Measurements from ENCODE around the gene MAVS.
"Not testable (repeated sequence)": the region's sequence is repeated elsewhere in the genome, so short reads cannot be mapped to it uniquely, and the experiment has no call there.

MAVS gene

DNA sequence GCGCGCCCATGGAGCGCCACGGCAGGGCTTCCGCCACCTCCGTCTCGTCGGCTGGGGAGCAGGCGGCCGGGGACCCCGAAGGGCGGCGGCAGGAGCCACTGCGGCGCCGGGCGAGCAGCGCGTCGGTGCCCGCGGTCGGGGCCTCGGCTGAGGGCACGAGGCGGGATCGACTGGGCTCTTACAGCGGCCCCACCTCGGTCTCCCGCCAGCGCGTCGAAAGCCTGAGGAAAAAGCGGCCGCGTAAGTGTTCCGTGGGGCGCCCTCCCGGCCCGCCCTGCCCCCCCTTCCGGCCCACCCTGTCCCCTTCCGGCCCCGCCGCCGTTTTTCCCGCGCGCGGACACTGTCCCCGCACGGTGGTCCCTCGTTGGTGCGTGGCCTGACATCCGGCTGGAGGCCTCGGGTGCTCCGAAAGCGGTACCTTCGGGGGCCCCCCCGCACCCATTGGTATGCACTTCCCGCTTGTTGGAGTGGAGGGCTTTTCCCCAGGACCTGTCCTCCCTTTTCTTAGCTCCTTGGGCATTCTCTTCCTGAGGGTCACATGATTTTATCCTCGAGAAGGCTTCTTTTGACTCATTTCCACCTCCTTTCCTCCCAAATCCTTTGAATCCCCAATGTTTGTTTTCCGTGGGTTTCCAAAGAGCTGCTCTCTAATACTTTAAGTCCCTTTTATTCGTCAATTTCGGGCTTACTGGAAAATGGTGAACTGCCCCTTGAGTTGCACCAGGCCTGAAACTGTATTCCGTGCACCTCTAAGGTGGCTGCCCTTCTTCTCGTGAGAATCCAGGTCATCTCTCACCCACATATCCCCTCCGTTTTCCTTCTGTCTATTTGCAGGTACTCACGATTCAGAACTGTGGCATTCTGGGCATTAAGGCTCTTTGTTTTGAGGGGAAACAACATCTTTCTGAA lies 43.1 kb downstream of the MAVS start:
- peak; percentile 36 for DNase-seq

DNA sequence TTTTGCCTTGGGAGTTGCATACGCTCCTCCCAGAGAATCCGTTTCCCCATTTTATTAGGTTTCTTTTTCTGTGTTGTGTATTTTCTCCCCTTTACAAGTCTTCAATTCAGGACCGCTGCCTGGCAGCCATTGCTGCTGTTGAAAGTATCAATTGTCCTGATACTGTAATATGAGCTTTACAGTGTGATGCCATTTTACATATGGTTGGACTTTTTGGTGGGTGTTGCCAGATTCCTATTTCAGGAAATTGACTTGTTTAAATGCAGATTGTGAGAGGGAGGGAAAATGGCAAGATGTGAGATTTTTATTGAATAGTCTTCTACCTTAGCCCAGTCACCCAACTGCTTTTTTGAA lies 43.7 kb downstream of the MAVS start:
- DNase-seq: no peak

DNA sequence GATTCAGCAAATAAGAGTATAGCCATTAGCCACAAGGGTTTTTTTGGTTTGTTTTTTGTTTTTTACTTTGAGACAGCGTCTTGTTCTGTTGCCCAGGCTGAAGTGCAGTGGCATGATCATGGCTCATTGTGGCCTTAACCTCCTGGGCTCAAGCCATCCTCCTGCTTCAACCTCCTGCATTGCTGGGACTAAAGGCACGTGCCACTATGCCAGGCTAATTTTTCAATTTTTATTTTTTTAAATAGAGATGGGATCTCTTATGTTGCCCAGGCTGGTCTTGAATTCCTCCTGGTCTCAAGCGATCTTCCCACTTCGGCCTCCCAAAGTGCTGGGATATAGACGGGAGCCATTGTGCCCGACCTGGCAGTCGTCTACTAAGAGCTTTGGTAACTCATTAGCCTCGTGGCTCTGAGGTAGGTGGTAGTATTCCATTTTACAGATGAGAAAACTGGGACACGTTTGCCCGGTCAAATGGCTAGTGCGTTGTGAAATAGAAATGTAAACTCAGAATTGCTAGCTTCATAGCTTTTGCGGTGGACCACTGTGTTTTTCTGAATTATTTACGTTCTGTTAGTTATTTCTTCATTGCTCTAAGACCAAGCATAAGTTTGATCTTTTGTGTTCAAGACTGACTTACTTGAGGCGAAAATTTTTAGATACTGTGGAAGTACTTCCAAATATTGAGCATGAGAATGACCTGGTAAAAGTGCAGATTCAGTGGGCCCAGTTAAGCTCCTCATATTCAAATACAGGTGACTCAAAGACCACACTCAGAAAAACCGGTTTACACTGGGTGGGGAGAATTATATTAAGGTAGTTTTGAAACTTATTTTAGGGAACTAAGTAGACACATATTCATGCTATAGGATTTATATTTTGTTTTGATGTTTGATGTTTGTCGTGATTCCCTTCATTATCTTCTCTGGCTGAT lies 44.6 kb downstream of the MAVS start:
- no peak for DNase-seq

DNA sequence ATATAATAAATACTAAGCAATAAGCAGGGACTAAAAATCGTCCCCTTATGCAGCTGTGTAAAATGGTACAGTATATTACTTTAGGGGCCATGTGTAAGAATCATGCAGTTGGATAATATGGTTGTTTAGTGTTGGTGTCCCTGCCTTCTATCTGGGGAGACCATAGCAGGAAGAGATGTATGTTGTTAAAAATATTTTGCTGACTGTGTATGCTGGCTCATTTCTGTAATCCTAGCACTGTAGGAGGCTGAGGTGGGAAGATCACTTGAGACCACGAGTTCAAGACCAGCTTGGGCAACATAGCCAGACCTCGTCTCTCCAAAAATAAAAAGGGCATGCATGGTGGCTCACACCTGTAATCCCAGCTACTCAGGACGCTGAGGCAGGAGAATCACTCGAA lies 48.2 kb downstream of the MAVS start:
- DNase-seq: no peak

DNA sequence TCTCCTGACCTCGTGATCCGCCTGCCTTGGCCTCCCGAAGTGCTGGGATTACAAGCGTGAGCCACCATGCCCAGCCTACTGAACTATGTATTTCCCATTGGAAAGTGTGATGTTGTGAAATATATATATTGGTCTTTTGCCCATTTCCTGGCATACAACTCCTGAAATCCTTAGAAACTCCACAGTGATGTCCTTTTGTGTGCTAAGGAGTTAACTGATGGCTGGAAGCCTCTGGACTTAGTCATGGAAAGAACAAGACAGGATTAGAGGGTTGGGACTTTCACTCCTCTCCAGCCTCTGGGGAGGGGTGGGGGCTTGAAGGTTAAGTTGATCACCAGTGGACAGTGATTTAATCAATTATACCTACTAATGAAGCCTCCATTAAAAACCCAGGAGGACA lies 49.7 kb downstream of the MAVS start:
- no peak for DNase-seq

DNA sequence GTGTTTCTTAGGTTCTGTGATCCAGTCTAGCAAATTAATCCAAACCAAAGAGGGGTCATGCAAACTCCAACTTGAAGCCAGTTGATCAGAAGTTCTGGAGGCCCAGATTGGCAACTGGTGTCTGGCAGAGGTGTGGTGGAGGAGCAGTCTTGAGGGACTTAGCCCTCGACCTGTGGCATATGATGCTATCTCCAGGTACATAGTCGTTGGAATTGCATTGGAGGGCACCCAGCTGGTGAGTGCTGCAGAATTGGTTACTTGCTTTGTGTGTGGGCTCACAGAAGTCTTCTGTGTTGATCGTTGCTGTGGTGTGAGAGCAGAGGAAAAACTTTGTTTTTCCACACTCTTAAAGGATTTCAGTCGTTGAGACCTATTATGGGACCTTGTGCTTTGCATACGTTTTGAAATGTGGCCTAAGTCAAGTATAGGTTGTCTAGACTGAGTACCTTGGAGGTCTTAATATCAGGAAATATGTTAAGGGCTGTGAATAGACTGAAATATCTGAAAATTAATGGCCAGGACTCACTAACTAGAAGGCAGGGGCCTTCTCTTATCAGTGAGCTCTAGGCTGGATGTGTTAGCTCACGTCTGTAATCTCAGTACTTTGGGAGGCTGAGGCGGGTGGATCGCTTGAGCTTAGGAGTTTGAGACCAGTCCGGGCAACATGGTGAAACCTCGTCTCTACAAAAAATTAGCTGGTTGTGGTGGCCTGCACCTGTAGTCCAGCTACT lies 50.4 kb downstream of the MAVS start:
- no peak for DNase-seq

DNA sequence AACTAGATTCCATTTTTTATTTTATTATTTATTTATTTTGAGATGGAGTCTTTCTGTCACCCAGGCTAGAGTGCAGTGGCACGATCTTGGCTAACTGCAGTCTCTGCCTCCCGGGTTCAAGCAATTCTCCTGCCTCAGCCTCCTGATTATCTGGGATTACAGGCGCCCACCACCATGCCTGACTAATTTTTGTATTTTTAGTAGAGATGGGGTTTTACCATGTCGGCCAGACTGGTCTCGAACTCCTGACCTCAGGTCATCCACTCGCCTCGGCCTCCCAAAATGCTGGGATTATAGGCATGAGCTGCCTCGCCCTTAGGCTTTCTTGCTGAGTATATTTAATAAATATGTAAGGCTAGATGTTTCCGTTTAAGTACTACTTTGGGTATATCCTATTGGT lies 51.5 kb downstream of the MAVS start:
- DNase-seq: not testable (repeated sequence)

DNA sequence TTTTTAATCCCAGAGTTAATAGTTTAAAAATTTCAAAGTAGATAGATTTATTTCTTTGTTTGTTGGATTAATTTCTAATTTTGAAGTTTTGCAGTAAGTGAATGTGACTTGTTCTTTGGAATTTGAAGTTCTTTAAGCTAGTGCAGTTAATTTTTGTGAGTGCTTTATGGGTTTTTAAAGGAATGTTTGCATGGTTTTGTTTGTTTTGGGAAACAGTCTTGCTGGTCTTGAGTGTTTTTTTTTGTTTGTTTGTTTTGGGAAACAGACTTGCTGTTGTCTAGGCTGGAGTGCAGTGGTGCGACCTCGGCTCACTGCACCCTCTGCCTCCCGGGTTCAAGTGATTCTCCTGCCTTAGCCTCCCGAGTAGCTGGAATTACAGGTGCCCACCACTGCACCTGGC lies 52.0 kb downstream of the MAVS start:
- DNase-seq: no peak

DNA sequence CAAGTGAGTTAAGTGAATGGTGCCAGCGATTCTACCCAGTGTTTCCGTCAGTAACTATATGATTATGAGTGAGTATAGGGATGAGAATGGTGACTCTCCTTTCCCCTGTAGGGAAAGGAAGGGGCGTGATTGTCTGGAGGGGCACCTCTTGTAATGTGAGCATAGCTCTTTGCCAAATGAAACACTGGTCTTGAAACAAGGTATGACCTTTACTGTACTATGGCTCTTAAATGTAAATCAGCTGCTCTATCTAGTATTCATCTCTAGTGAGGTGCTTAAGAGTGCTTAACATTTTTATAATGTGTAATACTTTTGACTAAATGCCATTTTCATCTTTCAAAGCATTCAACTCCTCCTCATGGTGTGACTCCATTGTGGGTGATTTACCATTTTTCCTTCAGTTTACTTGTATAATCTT lies 53.6 kb downstream of the MAVS start:
- no peak for DNase-seq

DNA sequence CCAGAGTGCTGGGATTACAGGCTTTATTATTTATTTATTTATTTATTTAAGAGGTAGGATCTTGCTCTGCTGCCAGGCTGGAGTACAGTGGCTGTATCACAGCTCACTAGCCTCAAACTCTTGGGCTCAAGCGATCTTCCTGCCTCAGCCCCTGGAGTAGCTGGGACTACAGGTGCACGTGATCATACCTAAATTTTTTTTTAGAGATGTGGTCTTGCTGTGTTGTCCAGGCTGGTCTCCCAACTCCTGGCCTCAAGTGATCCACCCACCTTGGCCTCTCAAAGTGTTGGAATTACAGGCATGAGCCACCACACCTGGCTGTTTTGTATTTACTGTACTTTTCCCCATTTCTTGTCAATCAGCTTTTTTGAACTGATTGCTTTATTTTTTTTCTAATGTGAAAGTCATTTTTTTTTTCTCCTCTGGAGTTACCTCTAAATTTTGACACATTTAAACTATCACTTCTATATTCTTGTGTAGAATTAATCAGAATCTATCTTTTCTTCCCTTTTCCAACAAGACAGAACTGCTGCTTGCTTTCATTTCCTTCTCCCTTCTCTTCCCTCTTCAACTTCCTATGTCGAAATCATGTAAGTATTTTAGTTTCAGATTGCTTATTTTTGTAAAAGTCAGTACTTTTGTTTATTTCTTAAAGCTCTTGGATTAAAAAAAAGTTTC lies 54.5 kb downstream of the MAVS start:
- DNase-seq: no peak

DNA sequence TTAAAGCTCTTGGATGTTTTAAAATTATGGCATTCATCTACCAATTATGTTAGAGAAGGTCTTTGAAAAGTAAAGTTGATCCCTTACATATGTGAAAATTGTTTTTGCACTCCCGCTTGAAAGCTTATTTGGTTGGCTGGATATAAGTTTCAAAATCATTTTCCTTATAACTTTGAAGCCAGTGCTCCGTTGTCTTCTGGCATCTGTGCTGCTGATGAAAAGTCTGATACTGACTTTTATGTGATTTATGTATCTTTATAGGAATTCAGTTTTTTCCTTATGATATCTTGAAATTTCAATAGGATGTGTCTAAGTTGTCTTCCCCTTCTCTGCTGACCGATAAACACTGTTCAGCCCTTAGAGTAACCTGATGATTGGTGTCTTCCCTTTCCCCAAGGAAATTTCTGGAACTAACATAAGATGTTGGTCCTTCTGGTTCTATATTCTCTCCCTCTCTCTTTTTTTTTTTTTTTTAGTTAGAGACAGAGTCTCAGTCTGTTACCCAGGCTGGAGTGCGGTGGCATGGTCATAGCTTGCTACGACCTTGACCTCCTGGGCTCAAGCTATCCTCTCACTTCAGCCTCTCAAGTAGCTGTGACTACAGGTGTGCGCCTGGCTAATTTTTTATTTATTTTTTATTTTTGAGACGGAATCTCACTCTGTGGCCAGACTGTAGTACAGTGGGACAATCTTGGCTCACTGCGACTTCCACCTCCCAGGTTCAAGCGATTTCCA lies 55.2 kb downstream of the MAVS start:
- no peak for DNase-seq

DNA sequence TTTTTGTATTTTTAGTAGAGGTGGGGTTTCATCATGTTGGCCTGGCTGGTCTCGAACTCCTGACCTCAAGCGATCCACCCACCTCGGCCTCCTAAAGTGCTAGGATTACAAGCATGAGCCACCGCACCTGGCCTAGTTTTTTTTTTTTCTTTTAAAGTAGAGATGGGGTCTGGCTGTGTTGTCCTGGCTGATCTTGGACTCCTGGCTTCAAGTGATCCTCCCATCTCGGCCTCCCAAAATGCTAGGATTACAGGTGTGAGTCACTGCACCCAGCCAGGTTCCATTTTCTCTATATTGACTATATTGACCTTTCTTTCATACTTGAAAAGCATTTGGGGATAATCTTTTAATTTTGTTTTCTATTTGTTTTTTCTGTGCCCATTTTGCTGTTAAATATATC lies 55.8 kb downstream of the MAVS start:
- no peak for DNase-seq

DNA sequence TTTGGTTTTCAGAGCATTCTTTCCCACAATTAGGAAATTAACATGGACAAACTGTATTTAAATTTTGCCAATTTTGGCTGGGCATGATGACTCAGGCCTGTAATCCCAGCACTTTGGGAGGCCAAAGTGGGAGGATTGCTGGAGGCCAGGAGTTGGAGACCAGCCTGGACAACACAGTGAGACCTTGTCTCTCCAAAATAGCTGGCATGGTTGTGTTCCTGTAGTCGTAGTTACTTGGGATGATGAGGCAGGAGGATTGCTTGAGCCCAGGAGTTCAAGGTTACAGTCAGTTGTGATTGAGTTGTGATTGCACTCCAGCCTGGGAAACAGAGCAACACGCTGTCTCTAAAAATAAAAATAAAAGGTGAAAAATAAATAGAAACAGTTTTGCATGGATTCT lies 57.6 kb downstream of the MAVS start:
- DNase-seq: no peak

DNA sequence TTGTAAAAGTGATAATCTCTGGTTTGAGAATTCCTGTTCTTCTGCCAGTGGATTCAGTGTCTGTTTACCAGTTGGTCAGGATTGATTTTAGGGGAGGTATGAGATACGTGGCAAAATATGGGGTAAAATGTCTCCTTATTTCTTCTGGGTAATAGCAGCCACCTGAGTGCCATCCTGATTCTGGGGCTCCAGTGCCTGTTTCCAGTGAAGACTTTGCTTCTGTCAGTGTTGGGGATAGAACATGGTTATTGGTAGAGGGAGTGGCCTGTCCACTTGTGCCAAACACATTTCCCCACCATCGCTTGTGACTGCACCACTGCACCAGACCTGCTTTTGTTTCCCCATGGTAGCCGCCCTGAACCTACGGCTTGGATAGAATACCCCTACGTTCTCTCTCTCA lies 58.2 kb downstream of the MAVS start:
- no peak for DNase-seq

DNA sequence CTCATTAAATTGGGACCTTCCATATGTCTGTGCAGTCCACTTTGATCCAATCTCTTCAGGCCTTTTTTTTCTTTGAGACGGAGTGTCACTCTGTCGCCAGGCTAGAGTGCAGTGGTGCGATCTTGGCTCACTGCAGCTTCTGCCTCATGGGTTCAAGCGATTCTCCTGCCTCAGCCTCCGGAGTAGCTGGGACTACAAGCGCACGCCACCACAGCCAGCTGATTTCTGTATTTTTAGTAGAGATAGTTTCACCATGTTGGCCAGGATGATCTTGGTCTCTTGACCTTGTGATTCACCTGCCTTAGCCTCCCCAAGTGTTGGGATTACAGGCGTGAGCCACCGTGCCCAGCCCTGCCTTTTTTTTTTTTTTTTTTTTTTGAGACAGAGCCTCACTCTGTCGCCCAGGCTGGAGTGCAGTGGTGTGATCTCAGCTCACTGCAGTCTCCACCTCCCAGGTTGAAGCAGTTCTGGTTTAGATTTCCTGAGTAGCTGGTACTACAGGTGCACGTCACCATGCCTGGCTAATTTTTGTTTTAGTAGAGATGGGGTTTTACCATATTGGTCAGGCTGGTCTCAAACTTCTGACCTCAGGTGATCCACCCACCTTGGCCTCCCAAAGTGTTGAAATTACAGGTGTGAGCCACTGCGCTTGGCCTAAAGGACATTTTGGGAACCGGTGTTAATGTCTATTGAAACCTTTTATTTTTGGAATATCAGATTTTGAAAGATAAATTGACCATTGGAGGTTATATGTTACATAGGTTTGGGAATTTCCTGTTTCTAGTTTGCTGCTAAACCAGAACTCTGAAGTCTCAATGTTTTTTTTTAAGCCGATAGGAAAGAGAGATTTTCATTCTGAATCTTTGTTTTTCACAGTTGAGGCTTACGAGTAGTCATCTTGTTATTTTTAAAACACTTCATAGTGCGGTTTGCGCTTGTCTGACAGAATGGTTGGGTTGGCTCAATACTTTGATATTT lies 60.4 kb downstream of the MAVS start:
- peak; percentile 59 for DNase-seq

DNA sequence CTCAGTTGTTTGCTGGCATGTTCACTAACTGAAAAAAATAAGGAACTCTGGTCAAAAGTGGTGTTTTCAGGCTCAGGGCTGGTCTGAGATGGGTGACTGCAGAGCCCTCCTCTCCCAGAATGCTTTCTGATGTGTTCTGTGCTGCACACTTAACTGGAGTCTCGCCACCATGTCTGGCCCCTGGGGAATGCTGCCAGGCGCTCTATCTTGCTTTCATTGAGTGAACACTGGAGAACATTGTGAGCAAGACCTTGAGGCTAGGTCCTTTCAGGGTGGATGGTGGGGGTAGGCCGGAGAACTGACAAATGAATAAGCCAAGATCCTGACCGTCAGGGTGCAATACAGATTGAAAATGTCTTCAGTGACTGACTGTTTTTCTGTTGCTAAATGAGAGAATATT lies 62.0 kb downstream of the MAVS start:
- no peak for DNase-seq

DNA sequence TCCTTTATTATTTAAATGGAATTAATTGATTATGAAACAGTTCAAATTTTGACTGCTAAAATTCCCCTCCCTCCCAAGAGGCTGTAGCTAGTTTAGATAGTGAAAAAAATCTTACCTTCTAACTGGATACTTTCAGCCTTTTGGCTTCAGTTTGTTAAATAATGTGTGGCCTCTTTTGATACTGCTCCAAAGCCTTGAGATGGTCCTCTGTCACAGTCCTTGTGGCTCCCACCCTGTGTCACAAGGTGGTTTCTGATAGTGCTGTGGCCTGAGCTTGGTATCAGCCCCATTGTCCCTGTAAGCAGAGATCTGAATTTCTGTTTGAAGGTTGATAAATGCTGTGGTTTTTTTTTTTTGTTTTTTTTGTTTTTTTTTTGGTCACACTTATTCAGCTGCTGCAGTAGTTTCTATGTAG lies 63.3 kb downstream of the MAVS start:
- no peak for DNase-seq

DNA sequence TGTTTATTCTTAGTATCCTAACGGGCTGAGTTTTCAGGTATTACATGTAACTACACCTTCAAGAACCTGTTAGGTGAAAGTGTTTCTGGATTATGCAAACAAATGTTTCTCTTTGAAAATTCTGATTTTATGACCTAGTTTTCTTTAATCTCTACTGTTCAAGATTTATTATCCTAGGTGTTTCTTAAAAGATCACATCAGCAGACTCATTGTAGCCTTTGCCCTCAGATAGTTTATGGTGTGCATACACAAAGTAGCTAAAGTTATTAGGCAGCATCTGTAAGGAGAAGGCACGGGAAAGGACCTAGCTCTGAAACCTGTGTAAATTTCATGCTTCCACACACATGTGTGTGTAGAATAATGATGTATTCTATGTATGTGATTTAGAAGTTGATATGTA lies 64.2 kb downstream of the MAVS start:
- DNase-seq: no peak

DNA sequence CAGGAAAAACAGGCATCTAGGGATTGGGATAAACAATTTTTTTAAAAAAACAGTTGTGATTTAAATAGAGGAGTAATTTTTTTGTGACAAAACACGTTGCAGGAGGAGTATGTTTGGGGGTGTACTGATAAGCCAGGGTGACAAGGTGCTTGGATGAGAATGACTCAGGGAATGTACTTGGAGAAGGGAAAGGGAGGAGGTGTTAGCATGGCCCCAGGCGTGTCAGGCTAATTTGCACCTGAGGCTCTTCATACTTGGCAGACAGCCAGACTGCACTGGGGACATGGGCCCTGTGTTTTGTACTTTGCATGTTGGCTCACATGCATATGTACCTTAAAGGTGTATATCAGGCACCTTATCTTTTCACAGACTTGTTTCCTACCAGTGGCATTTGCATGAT lies 65.3 kb downstream of the MAVS start:
- no peak for DNase-seq

DNA sequence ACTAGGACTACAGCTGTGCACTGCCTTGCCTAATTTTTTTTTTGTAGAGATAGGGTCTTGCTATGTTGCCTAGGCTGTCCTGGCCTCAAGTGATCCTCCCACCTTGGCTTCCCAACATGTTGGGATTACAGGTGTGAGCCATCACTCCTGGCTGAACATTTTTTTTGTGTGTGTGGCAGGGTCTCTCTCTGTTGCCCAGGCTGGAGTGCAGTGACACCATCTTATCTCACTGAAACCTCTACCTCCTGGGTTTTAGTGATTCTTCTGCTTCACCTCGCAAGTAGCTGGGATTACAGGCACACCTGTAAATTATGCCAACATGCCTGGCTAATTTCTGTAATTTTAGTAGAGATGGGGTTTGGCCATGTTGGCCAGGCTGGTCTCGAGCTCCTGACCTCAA lies 67.8 kb downstream of the MAVS start:
- no peak for DNase-seq

DNA sequence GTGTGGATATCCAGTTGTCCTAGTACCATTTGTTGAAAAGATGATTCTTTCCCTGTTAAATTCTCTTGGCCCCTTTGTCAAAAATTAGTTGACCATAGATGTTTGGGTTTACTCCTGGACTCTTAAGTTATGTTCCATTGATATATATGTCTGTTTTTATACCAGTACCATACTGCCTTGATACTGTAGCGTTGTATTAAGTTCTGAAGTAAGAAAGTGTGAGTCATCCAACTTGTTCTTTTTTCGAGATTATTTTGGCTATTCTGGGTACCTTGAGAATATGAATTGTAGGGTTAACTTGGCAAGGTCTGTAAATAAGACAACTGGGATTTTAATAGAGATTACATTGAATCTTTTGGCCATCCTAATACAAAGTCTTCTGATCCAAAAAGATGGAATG lies 69.1 kb downstream of the MAVS start:
- DNase-seq: no peak
